K562 (cell line): ENCODE results near the gene PIP5K1B. TPM values are rescaled to one million over a fixed set of nuclear protein-coding genes. Genes with fewer than 3 reads are reported as not detected.

Experiments used
- ATF1 ChIP-seq, 2 experiments: fragments of 450-650 bp in 1 of 2; IDR thresholded peaks; 2 replicates each; pipeline ENCODE4 v1.6.1; 2016; ENCODE audit warnings: missing compliant biosample characterization in 1 of 2, missing genetic modification characterization in 1 of 2
- DDX20 ChIP-seq: fragments of 450-650 bp; IDR thresholded peaks from 2 replicates; pipeline ENCODE4 v1.6.1; 2016; ENCODE audit warnings: missing genetic modification characterization, low read depth, mild to moderate bottlenecking, missing compliant biosample characterization, moderate library complexity
- GTF2F1 ChIP-seq: IDR thresholded peaks from 2 replicates; pipeline ENCODE4 v1.6.1; 2011; ENCODE audit warnings: low read depth, low read length, improper control_type of control experiment
- HCFC1 ChIP-seq: IDR thresholded peaks from 2 replicates; pipeline ENCODE4 v1.6.1; 2012; ENCODE audit warnings: low read depth, low read length, improper control_type of control experiment
- RBBP5 ChIP-seq: fragments of 200-600 bp; sonication (generic); IDR thresholded peaks from 2 replicates; pipeline ENCODE4 v1.6.1; 2012; ENCODE audit warnings: borderline replicate concordance, mild to moderate bottlenecking, low read length, control low read depth, inconsistent platforms; ENCODE audit not compliant: insufficient read depth, poor library complexity, severe bottlenecking
- SMARCE1 ChIP-seq: fragments of 450-650 bp; IDR thresholded peaks from 2 replicates; pipeline ENCODE4 v1.7.1; 2016; ENCODE audit warnings: mild to moderate bottlenecking
- YY1 ChIP-seq, 3 experiments: IDR thresholded peaks; 2 replicates each; pipeline ENCODE4 v1.6.1; 2011; ENCODE audit warnings: low read length in 2 of 3, mild to moderate bottlenecking in 2 of 3, moderate library complexity in 2 of 3, borderline replicate concordance in 1 of 3, control low read depth in 1 of 3, low read depth in 1 of 3; ENCODE audit not compliant: insufficient read depth in 3 of 3, insufficient replicate concordance in 2 of 3, control insufficient read depth in 1 of 3, insufficient read length in 1 of 3; ENCODE audit errors: extremely low read depth in 1 of 3
- ZFX ChIP-seq: sonication (generic); formaldehyde crosslinking; IDR thresholded peaks from 2 replicates; pipeline ENCODE4 v1.8.0; 2022; ENCODE audit warnings: mild to moderate bottlenecking, missing genetic modification reagents, moderate library complexity
- ZKSCAN1 ChIP-seq: fragments of 150-350 bp; IDR thresholded peaks from 2 replicates; pipeline ENCODE4 v1.6.1; 2016; ENCODE audit warnings: low read depth, low read length
- ZNF263 ChIP-seq: sonication (generic); formaldehyde crosslinking; IDR thresholded peaks from 2 replicates; pipeline ENCODE4 v1.8.0; 2022; ENCODE audit warnings: mild to moderate bottlenecking, missing genetic modification reagents, borderline replicate concordance
- ZNF408 ChIP-seq: fragments of 250-450 bp; sonication (Bioruptor Pico); IDR thresholded peaks from 2 replicates; pipeline ENCODE4 v1.4.0; 2020; ENCODE audit warnings: low read depth, mild to moderate bottlenecking, moderate library complexity
- polyA plus RNA-seq, 8 experiments: library from polyadenylated mRNA; depleted of rRNA in 4 of 8; stranded (reverse) in 5 of 8; unstranded in 3 of 8; fragments of >200 nt; fragmentation: Nextera tagmentation in 2 of 8; fragmentation: Illumina TruSeq in 1 of 8; extraction: Ambion mirVana in 2 of 8; extraction: Trizol in 1 of 8; gene quantifications; 2 replicates each; pipeline versions ENCODE4 v1.2.1 to v1.2.3, GENCODE V29; 2011 to 2014; ENCODE audit warnings: inconsistent platforms in 1 of 8, missing spikeins in 1 of 8
- total RNA-seq, 7 experiments: library from RNA; depleted of rRNA in 6 of 7; stranded (reverse); fragments of >200 nt in 6 of 7; fragmentation: Illumina TruSeq in 2 of 7; extraction: Trizol in 2 of 7; gene quantifications; 2 replicates each; pipeline versions ENCODE4 v1.2.1 to v1.2.3, GENCODE V29; 2011 to 2021; ENCODE audit warnings: low replicate concordance in 1 of 7
- TF ChIP-seq, protein P1 (sequence below): fragments of 450-650 bp; IDR thresholded peaks from 2 replicates; pipeline ENCODE4 v1.6.1; 2016; ENCODE audit warnings: mild to moderate bottlenecking, moderate library complexity
- TF ChIP-seq, protein P2 (sequence below): fragments of 250-450 bp; sonication (Bioruptor Pico); IDR thresholded peaks from 2 replicates; pipeline ENCODE4 v1.9.0; 2021; ENCODE audit warnings: mild to moderate bottlenecking

The PIP5K1B gene
- total and polyA plus RNA-seq, 9 of the 15 experiments (the other 6 are each of a cell fraction or from before 2014, with no cell fraction given), result 3.1 to 12.9 (median 7.4) TPM

DNA sequence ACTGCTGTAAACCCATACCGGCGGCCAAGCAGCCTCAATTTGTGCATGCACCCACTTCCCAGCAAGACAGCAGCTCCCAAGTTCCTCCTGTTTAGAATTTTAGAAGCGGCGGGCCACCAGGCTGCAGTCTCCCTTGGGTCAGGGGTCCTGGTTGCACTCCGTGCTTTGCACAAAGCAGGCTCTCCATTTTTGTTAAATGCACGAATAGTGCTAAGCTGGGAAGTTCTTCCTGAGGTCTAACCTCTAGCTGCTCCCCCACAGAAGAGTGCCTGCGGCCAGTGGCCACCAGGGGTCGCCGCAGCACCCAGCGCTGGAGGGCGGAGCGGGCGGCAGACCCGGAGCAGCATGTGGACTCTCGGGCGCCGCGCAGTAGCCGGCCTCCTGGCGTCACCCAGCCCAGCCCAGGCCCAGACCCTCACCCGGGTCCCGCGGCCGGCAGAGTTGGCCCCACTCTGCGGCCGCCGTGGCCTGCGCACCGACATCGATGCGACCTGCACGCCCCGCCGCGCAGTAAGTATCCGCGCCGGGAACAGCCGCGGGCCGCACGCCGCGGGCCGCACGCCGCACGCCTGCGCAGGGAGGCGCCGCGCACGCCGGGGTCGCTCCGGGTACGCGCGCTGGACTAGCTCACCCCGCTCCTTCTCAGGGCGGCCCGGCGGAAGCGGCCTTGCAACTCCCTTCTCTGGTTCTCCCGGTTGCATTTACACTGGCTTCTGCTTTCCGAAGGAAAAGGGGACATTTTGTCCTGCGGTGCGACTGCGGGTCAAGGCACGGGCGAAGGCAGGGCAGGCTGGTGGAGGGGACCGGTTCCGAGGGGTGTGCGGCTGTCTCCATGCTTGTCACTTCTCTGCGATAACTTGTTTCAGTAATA lies 330.6 kb downstream of the PIP5K1B start, which contains the start of gene FXN (continued):
- TF ChIP-seq, protein P1, sequence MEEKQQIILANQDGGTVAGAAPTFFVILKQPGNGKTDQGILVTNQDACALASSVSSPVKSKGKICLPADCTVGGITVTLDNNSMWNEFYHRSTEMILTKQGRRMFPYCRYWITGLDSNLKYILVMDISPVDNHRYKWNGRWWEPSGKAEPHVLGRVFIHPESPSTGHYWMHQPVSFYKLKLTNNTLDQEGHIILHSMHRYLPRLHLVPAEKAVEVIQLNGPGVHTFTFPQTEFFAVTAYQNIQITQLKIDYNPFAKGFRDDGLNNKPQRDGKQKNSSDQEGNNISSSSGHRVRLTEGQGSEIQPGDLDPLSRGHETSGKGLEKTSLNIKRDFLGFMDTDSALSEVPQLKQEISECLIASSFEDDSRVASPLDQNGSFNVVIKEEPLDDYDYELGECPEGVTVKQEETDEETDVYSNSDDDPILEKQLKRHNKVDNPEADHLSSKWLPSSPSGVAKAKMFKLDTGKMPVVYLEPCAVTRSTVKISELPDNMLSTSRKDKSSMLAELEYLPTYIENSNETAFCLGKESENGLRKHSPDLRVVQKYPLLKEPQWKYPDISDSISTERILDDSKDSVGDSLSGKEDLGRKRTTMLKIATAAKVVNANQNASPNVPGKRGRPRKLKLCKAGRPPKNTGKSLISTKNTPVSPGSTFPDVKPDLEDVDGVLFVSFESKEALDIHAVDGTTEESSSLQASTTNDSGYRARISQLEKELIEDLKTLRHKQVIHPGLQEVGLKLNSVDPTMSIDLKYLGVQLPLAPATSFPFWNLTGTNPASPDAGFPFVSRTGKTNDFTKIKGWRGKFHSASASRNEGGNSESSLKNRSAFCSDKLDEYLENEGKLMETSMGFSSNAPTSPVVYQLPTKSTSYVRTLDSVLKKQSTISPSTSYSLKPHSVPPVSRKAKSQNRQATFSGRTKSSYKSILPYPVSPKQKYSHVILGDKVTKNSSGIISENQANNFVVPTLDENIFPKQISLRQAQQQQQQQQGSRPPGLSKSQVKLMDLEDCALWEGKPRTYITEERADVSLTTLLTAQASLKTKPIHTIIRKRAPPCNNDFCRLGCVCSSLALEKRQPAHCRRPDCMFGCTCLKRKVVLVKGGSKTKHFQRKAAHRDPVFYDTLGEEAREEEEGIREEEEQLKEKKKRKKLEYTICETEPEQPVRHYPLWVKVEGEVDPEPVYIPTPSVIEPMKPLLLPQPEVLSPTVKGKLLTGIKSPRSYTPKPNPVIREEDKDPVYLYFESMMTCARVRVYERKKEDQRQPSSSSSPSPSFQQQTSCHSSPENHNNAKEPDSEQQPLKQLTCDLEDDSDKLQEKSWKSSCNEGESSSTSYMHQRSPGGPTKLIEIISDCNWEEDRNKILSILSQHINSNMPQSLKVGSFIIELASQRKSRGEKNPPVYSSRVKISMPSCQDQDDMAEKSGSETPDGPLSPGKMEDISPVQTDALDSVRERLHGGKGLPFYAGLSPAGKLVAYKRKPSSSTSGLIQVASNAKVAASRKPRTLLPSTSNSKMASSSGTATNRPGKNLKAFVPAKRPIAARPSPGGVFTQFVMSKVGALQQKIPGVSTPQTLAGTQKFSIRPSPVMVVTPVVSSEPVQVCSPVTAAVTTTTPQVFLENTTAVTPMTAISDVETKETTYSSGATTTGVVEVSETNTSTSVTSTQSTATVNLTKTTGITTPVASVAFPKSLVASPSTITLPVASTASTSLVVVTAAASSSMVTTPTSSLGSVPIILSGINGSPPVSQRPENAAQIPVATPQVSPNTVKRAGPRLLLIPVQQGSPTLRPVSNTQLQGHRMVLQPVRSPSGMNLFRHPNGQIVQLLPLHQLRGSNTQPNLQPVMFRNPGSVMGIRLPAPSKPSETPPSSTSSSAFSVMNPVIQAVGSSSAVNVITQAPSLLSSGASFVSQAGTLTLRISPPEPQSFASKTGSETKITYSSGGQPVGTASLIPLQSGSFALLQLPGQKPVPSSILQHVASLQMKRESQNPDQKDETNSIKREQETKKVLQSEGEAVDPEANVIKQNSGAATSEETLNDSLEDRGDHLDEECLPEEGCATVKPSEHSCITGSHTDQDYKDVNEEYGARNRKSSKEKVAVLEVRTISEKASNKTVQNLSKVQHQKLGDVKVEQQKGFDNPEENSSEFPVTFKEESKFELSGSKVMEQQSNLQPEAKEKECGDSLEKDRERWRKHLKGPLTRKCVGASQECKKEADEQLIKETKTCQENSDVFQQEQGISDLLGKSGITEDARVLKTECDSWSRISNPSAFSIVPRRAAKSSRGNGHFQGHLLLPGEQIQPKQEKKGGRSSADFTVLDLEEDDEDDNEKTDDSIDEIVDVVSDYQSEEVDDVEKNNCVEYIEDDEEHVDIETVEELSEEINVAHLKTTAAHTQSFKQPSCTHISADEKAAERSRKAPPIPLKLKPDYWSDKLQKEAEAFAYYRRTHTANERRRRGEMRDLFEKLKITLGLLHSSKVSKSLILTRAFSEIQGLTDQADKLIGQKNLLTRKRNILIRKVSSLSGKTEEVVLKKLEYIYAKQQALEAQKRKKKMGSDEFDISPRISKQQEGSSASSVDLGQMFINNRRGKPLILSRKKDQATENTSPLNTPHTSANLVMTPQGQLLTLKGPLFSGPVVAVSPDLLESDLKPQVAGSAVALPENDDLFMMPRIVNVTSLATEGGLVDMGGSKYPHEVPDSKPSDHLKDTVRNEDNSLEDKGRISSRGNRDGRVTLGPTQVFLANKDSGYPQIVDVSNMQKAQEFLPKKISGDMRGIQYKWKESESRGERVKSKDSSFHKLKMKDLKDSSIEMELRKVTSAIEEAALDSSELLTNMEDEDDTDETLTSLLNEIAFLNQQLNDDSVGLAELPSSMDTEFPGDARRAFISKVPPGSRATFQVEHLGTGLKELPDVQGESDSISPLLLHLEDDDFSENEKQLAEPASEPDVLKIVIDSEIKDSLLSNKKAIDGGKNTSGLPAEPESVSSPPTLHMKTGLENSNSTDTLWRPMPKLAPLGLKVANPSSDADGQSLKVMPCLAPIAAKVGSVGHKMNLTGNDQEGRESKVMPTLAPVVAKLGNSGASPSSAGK, result no peak
- 0 out of 2 replicates have a peak, but pooled peaks have one; percentile 45 for TF ChIP-seq ZKSCAN1
- no peak for TF ChIP-seq SMARCE1
- peak; percentile 54 for TF ChIP-seq HCFC1
- no peak for TF ChIP-seq ZNF263
- peak; percentile 88 for TF ChIP-seq ZFX (CRISPR knock-in tag)
- TF ChIP-seq ZNF408 (CRISPR knock-in tag), result no peak
- TF ChIP-seq, protein P2, sequence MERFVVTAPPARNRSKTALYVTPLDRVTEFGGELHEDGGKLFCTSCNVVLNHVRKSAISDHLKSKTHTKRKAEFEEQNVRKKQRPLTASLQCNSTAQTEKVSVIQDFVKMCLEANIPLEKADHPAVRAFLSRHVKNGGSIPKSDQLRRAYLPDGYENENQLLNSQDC (CRISPR knock-in tag), result 0 out of 2 replicates have a peak, but pooled peaks have one; percentile 18
- no peak for TF ChIP-seq GTF2F1
- TF ChIP-seq ATF1 (CRISPR knock-in tag; IDR thresholded peaks at IDR 0.05), result no peak
- TF ChIP-seq ATF1 (tag; IDR thresholded peaks at IDR 0.05), result peak; percentile 63
- peak; percentile 74 for TF ChIP-seq RBBP5
- peak in 2 of 3 experiments; percentile 43 to 46 for TF ChIP-seq YY1 (IDR thresholded peaks at IDR 0.05; ENCODE audit: borderline replicate concordance in 1 of 3, control insufficient read depth in 1 of 3, extremely low read depth in 1 of 3, insufficient read depth in 3 of 3, insufficient read length in 1 of 3, insufficient replicate concordance in 2 of 3, low read depth in 1 of 3, low read length in 2 of 3)
- no peak for TF ChIP-seq DDX20 (tag)
